Neutrophil (primary cell): ENCODE measurements around the gene PPP1R3G.

Source experiments
- H3K27ac ChIP-seq: fragments of 200-600 bp; sonication (generic); 2 replicates; pipeline ENCODE4 v1.5.1; 2016; ENCODE audit warnings: mild to moderate bottlenecking, moderate library complexity
- H3K27me3 ChIP-seq: fragments of 200-600 bp; sonication (generic); 2 replicates; pipeline ENCODE4 v1.6.0; 2016; ENCODE audit warnings: mild to moderate bottlenecking
- H3K36me3 ChIP-seq: fragments of 200-600 bp; sonication (generic); 2 replicates; pipeline ENCODE4 v1.5.1; 2017
- H3K4me1 ChIP-seq, 2 experiments: fragments of 200-600 bp in 1 of 2; sonication (generic) in 1 of 2; 1 replicate in 1 of 2; 2 replicates in 1 of 2; pipeline versions ENCODE4 v1.5.1 to v1.6.1; 2013 to 2016; ENCODE audit warnings: low read depth in 1 of 2, low read length in 1 of 2, mild to moderate bottlenecking in 1 of 2, moderate library complexity in 1 of 2; ENCODE audit not compliant: control insufficient read depth in 1 of 2, insufficient read depth in 1 of 2
- H3K4me3 ChIP-seq, 2 experiments: fragments of 200-600 bp in 1 of 2; sonication (generic) in 1 of 2; 1 replicate in 1 of 2; 2 replicates in 1 of 2; pipeline ENCODE4 v1.5.1; 2013 to 2016; ENCODE audit warnings: low read depth in 1 of 2, low read length in 1 of 2, mild to moderate bottlenecking in 1 of 2, moderate library complexity in 1 of 2
- H3K9me3 ChIP-seq: fragments of 200-600 bp; sonication (generic); 2 replicates; pipeline ENCODE4 v1.5.1; 2016
- CTCF ChIP-seq: fragments of 200-600 bp; sonication (generic); IDR thresholded peaks from 2 replicates; pipeline ENCODE4 v1.5.1; 2016; ENCODE audit warnings: antibody characterized with exemption

The PPP1R3G gene

GRCh38 chr6:5084781-5085647 is at the start of gene PPP1R3G:
Gene PPP1R3G, plus strand, starts transcription at chr6:5085341. Its CDS starts 145 bp downstream, at chr6:5085486.
- no peak for TF ChIP-seq CTCF
- H3K9me3 ChIP-seq: no peaks in the 10 kb centered on the region
- no peak within 1 kb of the TSS for H3K27ac ChIP-seq
- H3K4me3 ChIP-seq: peak within 1 kb of the TSS; percentile 46 to 49
- peaks cover 89% of the 10 kb centered on the region for H3K27me3 ChIP-seq
- H3K36me3 ChIP-seq: no peaks in the 10 kb centered on the region
- peaks cover 17 to 24% of the 10 kb centered on the region in 2 experiments for H3K4me1 ChIP-seq

- H3K27ac ChIP-seq: no peak overlapping the region
- no peaks in the 10 kb centered on the region for H3K9me3 ChIP-seq
- no peaks in the 10 kb centered on the region for H3K4me1 ChIP-seq
- H3K27me3 ChIP-seq: no peaks in the 10 kb centered on the region
- no peak overlapping the region for H3K4me3 ChIP-seq
- H3K36me3 ChIP-seq: no peaks in the 10 kb centered on the region
- TF ChIP-seq CTCF: no peak
These were observed 48.9 kb upstream of the PPP1R3G start for GRCh38 chr6:5036269-5036668.

- Histone ChIP-seq H3K4me3 (no peak overlapping the region), H3K9me3 (no peaks in the 10 kb centered on the region), H3K27ac (no peak overlapping the region), H3K36me3 (no peaks in the 10 kb centered on the region), H3K4me1 (no peaks in the 10 kb centered on the region), H3K27me3 (no peaks in the 10 kb centered on the region)
- no peak for TF ChIP-seq CTCF
These were observed 43.2 kb upstream of the PPP1R3G start for GRCh38 chr6:5041955-5042354.

GRCh38 chr6:5042436-5042835 is 42.7 kb upstream of the PPP1R3G start:
- H3K27ac ChIP-seq: no peak overlapping the region
- no peak overlapping the region for H3K4me3 ChIP-seq
- H3K27me3 ChIP-seq: no peaks in the 10 kb centered on the region
- H3K9me3 ChIP-seq: no peaks in the 10 kb centered on the region
- no peaks in the 10 kb centered on the region for H3K4me1 ChIP-seq
- no peaks in the 10 kb centered on the region for H3K36me3 ChIP-seq
- TF ChIP-seq CTCF: no peak

GRCh38 chr6:5044866-5045265 is 40.3 kb upstream of the PPP1R3G start:
- H3K27me3 ChIP-seq: no peaks in the 10 kb centered on the region
- H3K27ac ChIP-seq: no peak overlapping the region
- H3K9me3 ChIP-seq: no peaks in the 10 kb centered on the region
- H3K4me3 ChIP-seq: no peak overlapping the region
- H3K36me3 ChIP-seq: no peaks in the 10 kb centered on the region
- TF ChIP-seq CTCF: no peak
- H3K4me1 ChIP-seq: no peaks in the 10 kb centered on the region
